ENCODE data around the gene DGKA.

DNA sequence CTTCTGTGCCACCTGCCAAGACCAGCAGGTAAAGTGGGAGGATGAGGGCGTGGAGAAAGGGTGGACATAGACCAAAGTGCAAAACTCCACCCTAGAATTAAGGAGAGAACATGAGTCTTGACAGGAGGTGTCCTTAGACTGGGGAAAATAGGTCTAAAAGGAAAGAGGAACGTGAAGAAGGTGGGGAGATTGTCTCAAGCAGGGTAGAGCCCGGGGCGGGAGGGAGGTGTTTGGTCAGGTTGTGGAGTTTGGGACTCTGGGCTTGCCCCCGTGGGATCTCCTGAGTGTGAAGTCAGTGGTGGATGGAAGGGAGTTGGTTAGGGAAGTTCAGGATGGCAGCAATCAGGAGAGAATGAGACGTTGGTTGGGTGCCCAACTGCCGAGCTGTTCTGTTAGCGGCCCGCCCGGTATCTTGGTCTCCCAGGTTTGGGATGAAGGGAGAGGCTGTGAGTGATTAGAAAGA, 386 bp downstream of the DGKA start:
- TF ChIP-seq, protein P1, sequence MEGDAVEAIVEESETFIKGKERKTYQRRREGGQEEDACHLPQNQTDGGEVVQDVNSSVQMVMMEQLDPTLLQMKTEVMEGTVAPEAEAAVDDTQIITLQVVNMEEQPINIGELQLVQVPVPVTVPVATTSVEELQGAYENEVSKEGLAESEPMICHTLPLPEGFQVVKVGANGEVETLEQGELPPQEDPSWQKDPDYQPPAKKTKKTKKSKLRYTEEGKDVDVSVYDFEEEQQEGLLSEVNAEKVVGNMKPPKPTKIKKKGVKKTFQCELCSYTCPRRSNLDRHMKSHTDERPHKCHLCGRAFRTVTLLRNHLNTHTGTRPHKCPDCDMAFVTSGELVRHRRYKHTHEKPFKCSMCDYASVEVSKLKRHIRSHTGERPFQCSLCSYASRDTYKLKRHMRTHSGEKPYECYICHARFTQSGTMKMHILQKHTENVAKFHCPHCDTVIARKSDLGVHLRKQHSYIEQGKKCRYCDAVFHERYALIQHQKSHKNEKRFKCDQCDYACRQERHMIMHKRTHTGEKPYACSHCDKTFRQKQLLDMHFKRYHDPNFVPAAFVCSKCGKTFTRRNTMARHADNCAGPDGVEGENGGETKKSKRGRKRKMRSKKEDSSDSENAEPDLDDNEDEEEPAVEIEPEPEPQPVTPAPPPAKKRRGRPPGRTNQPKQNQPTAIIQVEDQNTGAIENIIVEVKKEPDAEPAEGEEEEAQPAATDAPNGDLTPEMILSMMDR (conservative IDR thresholded peaks at IDR 0.05; ENCODE audit: low read length): no peak
- no peak for TF ChIP-seq EZH2phosphoT487 (IDR thresholded peaks at IDR 0.05; ENCODE audit: borderline replicate concordance)

Data from Loucy (cell line).